SK-N-MC (cell line): ENCODE data around the gene DNAL4.
A peak's percentile ranks its signal among the peaks of the same experiment; 100 is the strongest.

ENCODE experiments used
- EZH2 ChIP-seq: fragments of 200-600 bp; sonication (generic); IDR thresholded peaks from one replicate; pipeline ENCODE4 v1.6.1; 2017; ENCODE audit warnings: antibody characterized with exemption
- FOXP2 ChIP-seq: optimal IDR thresholded peaks from 2 replicates; pipeline ENCODE3; 2011; ENCODE audit warnings: mild to moderate bottlenecking, moderate library complexity; ENCODE audit not compliant: insufficient read depth; ENCODE audit errors: extremely low read length, control extremely low read depth
- POLR2AphosphoS5 ChIP-seq: IDR thresholded peaks from 2 replicates; pipeline ENCODE4 v1.6.1; 2012; ENCODE audit warnings: mild to moderate bottlenecking, low read depth, low read length, borderline replicate concordance

- TF ChIP-seq POLR2AphosphoS5, result peak; percentile 30; the same call in 1 of the 2 replicates
- no peak for TF ChIP-seq EZH2
- no peak for TF ChIP-seq FOXP2
Observed at GRCh38 chr22:38742176-38742942, 51.6 kb downstream of the DNAL4 start.
